Measurements from ENCODE around the gene WNT7B.

Gene WNT7B

GRCh38 chr22:45994491-45995404 is 17.8 kb upstream of the WNT7B start:
- peak; percentile 79 for DNase-seq

- no peak for DNase-seq
These were observed 16.9 kb upstream of the WNT7B start for GRCh38 chr22:45993841-45994240.

- no peak for DNase-seq
These were observed 16.3 kb upstream of the WNT7B start for GRCh38 chr22:45993143-45993692.

GRCh38 chr22:45992737-45993136 is 15.8 kb upstream of the WNT7B start:
- DNase-seq, result no peak

- no peak for DNase-seq
These were observed 14.1 kb upstream of the WNT7B start for GRCh38 chr22:45991098-45991497.

- no peak for DNase-seq
These were observed 10.3 kb upstream of the WNT7B start for GRCh38 chr22:45987136-45987861.

GRCh38 chr22:45984316-45984916 is 7.5 kb upstream of the WNT7B start:
- no peak for DNase-seq

- no peak for DNase-seq
These were observed 6.8 kb upstream of the WNT7B start for GRCh38 chr22:45983797-45984196.

- no peak for DNase-seq
These were observed 3.8 kb upstream of the WNT7B start for GRCh38 chr22:45980761-45981160.

- DNase-seq, result no peak
These were observed 3.3 kb upstream of the WNT7B start for GRCh38 chr22:45980268-45980570.

- DNase-seq, result no peak
These were observed 1.3 kb upstream of the WNT7B start for GRCh38 chr22:45978275-45978713.

- DNase-seq, result no peak
These were observed 751 bp upstream of the WNT7B start for GRCh38 chr22:45977551-45978274.

GRCh38 chr22:45976254-45977002 is 534 bp downstream of the WNT7B start:
- no peak for DNase-seq

- DNase-seq, result no peak
These were observed 1.5 kb downstream of the WNT7B start for GRCh38 chr22:45975164-45976161.

GRCh38 chr22:45974498-45974897 is 2.5 kb downstream of the WNT7B start:
- DNase-seq, result no peak

- no peak for DNase-seq
These were observed 4.1 kb downstream of the WNT7B start for GRCh38 chr22:45972889-45973253.

- no peak for DNase-seq
These were observed 4.7 kb downstream of the WNT7B start for GRCh38 chr22:45972091-45972888.

- no peak for DNase-seq
These were observed 5.4 kb downstream of the WNT7B start for GRCh38 chr22:45971408-45972028.

GRCh38 chr22:45970705-45971407 is 6.1 kb downstream of the WNT7B start:
- DNase-seq, result no peak

All from stimulated activated CD4-positive, alpha-beta T cell treated with anti-CD3 and anti-CD28 coated beads, Interleukin-12 subunit alpha, Interleukin-12 subunit beta, amount 100 ng/mL, for 4 hours (primary cell).